Middle frontal gyrus (tissue), 1 donor: ENCODE data around the gene RIPK4.

Experiments used
- DNase-seq: peaks from one replicate; pipeline ENCODE4 v3.0.0-alpha.2; 2015; ENCODE audit warnings: low spot score; ENCODE audit errors: extremely low spot score

RIPK4 gene

GRCh38 chr21:41769111-41769510 is 2.3 kb upstream of the RIPK4 start:
- DNase-seq = no peak

- DNase-seq = no peak
Measured at GRCh38 chr21:41768437-41769042, 1.7 kb upstream of the RIPK4 start.

- DNase-seq = no peak
Measured at GRCh38 chr21:41767606-41768436, 969 bp upstream of the RIPK4 start.

GRCh38 chr21:41765973-41766882 is 624 bp downstream of the RIPK4 start:
- DNase-seq = no peak

GRCh38 chr21:41765420-41765821 is 1.4 kb downstream of the RIPK4 start:
- no peak for DNase-seq

GRCh38 chr21:41764558-41765419 is 2.1 kb downstream of the RIPK4 start:
- DNase-seq = no peak

- DNase-seq = no peak
Measured at GRCh38 chr21:41763996-41764395, 2.9 kb downstream of the RIPK4 start.

GRCh38 chr21:41763398-41763931 is 3.4 kb downstream of the RIPK4 start:
- no peak for DNase-seq

GRCh38 chr21:41762753-41763152 is 4.1 kb downstream of the RIPK4 start:
- no peak for DNase-seq

- DNase-seq = no peak
Measured at GRCh38 chr21:41761934-41762635, 4.8 kb downstream of the RIPK4 start.

- DNase-seq = no peak
Measured at GRCh38 chr21:41761211-41761933, 5.5 kb downstream of the RIPK4 start.

- no peak for DNase-seq
Measured at GRCh38 chr21:41760411-41760810, 6.4 kb downstream of the RIPK4 start.

GRCh38 chr21:41759926-41760325 is 6.9 kb downstream of the RIPK4 start:
- DNase-seq = no peak

- no peak for DNase-seq
Measured at GRCh38 chr21:41759214-41759840, 7.5 kb downstream of the RIPK4 start.

GRCh38 chr21:41758550-41758949 is 8.3 kb downstream of the RIPK4 start:
- DNase-seq = no peak

GRCh38 chr21:41755934-41756773 is 10.7 kb downstream of the RIPK4 start:
- DNase-seq = no peak

- DNase-seq = no peak
Measured at GRCh38 chr21:41755258-41755933, 11.5 kb downstream of the RIPK4 start.
